Transverse colon (tissue), 4 donors: ENCODE measurements around the gene CAMKK1. TPM values are rescaled to one million over a fixed set of nuclear protein-coding genes. Genes with fewer than 3 reads are reported as not detected.
A peak's percentile ranks its signal among the peaks of the same experiment; 100 is the strongest.

Source experiments
- DNase-seq: peaks from one replicate; pipeline ENCODE4 v3.0.0-alpha.2; 2019
- H3K27ac ChIP-seq, 4 donors: fragments of 200-600 bp; sonication (generic); 2 replicates each; pipeline ENCODE4 v1.5.1; 2016 to 2018; ENCODE audit warnings: inconsistent platforms in 4 of 4
- H3K27me3 ChIP-seq: fragments of 200-600 bp; sonication (generic); 2 replicates; pipeline ENCODE4 v1.5.1; 2017; ENCODE audit warnings: inconsistent platforms
- H3K36me3 ChIP-seq, 4 donors: fragments of 200-600 bp; sonication (generic); 2 replicates each; pipeline ENCODE4 v1.5.1; 2017 to 2019; ENCODE audit warnings: inconsistent platforms in 4 of 4
- H3K4me1 ChIP-seq, 4 donors: fragments of 200-600 bp; sonication (generic); 2 replicates each; pipeline ENCODE4 v1.5.1; 2017 to 2020; ENCODE audit warnings: inconsistent platforms in 4 of 4
- H3K4me3 ChIP-seq, 4 donors: fragments of 200-600 bp; sonication (generic); 1 replicate in 1 of 4; 2 replicates in 3 of 4; pipeline versions ENCODE4 v1.5.1 to v1.6.1; 2017 to 2019; ENCODE audit warnings: inconsistent platforms in 4 of 4
- H3K9me3 ChIP-seq, 2 donors: fragments of 200-600 bp; sonication (generic); 2 replicates each; pipeline ENCODE4 v1.5.1; 2017 to 2019; ENCODE audit warnings: inconsistent platforms in 2 of 2
- CTCF ChIP-seq, 5 experiments: fragments of 200-600 bp in 3 of 5; fragments of 450-650 bp in 2 of 5; sonication (generic) in 3 of 5; IDR thresholded peaks; 1 replicate in 2 of 5; 2 replicates in 3 of 5; pipeline ENCODE4 v1.5.1; 2016 to 2017; ENCODE audit warnings: antibody characterized with exemption in 5 of 5, inconsistent platforms in 3 of 5, mild to moderate bottlenecking in 2 of 5, moderate library complexity in 1 of 5
- EP300 ChIP-seq: sonication (generic); formaldehyde crosslinking; IDR thresholded peaks from one replicate; pipeline ENCODE4 v1.6.1; 2017; ENCODE audit warnings: antibody characterized with exemption, low read depth
- POLR2A ChIP-seq: fragments of 450-650 bp; IDR thresholded peaks from one replicate; pipeline ENCODE4 v1.6.1; 2016; ENCODE audit warnings: antibody characterized with exemption, mild to moderate bottlenecking, moderate library complexity
- POLR2AphosphoS5 ChIP-seq, 3 donors: sonication (generic); formaldehyde crosslinking; IDR thresholded peaks; one replicate each; pipeline ENCODE4 v1.6.1; 2016; ENCODE audit warnings: antibody characterized with exemption in 3 of 3
- WGBS, 2 donors: methylation state at CpG; one replicate each; pipeline ENCODE4 v1.1.5; 2018; ENCODE audit warnings: low coverage in 1 of 2; 5-methylcytosine and 5-hydroxymethylcytosine counted together
- in situ Hi-C, 4 donors: fragments of 200-750 bp; cut with MboI; loops; one replicate each; pipeline versions ENCODE4 v1.15.0 to v1.15.1; 2017; ENCODE audit warnings: low sequenced_read_pairs in 3 of 4, low pct_ligation_motif_present in 1 of 4, low pct_unique_long_range_greater_than_20kb in 1 of 4
- intact Hi-C: fragments of 100-400 bp; cut with DNase I; formaldehyde crosslinking; loops from one replicate; pipeline ENCODE4 v1.15.1; 2023; ENCODE audit warnings: low total_unique reads
- total RNA-seq, 4 donors: library from RNA; depleted of rRNA; stranded (reverse); fragments of >200 nt; gene quantifications; one replicate each; pipeline ENCODE4 v1.1.0, GENCODE V29; 2016

The CAMKK1 gene
- total RNA-seq, 4 donors from 2014 or later = 2.9 to 31.0 (median 5.0) TPM

DNA sequence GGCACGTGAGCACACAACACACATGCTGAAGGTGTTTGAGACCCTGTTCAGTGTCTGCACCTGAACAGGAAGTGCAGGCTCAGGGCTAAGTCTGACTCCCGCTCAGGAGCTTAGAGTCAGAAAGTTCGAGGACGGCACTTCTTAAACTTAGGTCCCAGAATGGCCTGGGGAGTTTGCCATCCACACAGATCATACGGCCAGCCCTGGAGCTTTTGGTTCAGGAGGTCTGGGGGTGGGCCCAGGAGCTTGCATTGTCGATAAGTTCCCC is 4.0 kb upstream of the CAMKK1 start:
- H3K36me3 ChIP-seq = no peaks in the 10 kb centered on the region
- 93% methylated on average over 6 of the region's 6 CpGs; no CpG with 5 or more reads in 1 of the 2 donors for WGBS, 2 donors
- no peak for DNase-seq
- H3K4me3 ChIP-seq = no peak overlapping the region
- no peak overlapping the region for H3K27ac ChIP-seq
- intact Hi-C loops (no loop called here), in situ Hi-C loops (no loop called here)
- no peak for TF ChIP-seq POLR2A
- TF ChIP-seq EP300 = no peak
- TF ChIP-seq CTCF (IDR thresholded peaks at IDR 0.05) = no peak
- TF ChIP-seq POLR2AphosphoS5 (IDR thresholded peaks at IDR 0.05) = no peak
- H3K9me3 ChIP-seq = no peaks in the 10 kb centered on the region
- H3K27me3 ChIP-seq = no peaks in the 10 kb centered on the region
- H3K4me1 ChIP-seq = peaks cover 21 to 35% (median 31%) of the 10 kb centered on the region in 4 donors

DNA sequence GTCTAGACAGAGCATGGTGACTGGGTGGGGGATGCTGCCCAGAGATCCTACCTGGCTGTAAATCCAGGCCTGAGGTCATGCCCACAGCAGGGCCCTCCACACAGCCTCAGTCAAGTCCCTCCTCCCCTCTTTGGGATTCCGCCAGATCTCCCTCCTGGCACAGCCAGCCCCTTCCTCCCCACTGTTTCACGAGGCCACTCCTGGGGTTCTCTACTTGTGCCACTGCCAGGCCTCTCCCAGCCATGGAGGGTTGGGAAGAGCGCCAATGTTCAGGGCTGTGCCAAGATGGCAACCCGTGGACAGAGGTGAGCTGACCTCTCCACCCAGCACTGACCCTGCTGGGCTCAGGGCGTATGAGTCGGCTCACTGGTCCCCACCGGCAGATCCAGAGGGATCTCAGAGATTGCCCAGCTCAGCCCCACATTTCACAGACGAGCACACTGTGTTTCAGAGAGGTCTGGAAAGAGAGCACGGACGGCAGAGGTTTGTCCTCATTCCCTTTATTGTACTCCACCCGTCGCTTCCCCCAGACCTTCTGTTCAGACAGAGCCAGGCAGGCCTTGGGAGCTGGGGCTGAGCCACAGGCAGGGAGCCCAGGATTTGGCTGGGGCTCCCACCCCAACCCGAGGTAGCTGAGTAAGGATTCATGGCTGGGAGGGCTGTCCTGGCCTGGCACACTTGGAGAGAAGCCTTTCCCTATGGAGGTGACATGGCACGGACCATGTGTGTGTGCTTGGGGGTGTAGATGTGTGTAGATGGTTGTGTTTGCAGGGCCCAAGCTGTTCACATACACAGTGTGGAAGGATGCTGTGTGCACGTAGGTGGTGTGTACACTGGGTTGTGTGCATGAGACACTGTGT is 3.5 kb upstream of the CAMKK1 start:
- no peaks in the 10 kb centered on the region for H3K27me3 ChIP-seq
- H3K36me3 ChIP-seq = no peaks in the 10 kb centered on the region
- no peak overlapping the region for H3K4me3 ChIP-seq
- intact Hi-C loops = no loop called here
- WGBS, 2 donors = 71% methylated on average over 15 of the region's 15 CpGs; no CpG with 5 or more reads in 1 of the 2 donors
- no peaks in the 10 kb centered on the region for H3K9me3 ChIP-seq
- peak overlapping the region in 2 of 4 donors; percentile 86 to 93 for H3K27ac ChIP-seq
- peaks cover 23 to 41% (median 37%) of the 10 kb centered on the region in 4 donors for H3K4me1 ChIP-seq
- in situ Hi-C loops = no loop called here
- no peak for DNase-seq
- no peak for TF ChIP-seq CTCF (IDR thresholded peaks at IDR 0.05)

- peaks cover 24 to 50% (median 46%) of the 10 kb centered on the region in 4 donors for H3K4me1 ChIP-seq
- H3K36me3 ChIP-seq = no peaks in the 10 kb centered on the region
- no peaks in the 10 kb centered on the region for H3K9me3 ChIP-seq
- in situ Hi-C loops = no loop called here
- TF ChIP-seq EP300 (no peak), CTCF (IDR thresholded peaks at IDR 0.05) (no peak), POLR2AphosphoS5 (IDR thresholded peaks at IDR 0.05) (no peak), POLR2A (no peak)
- intact Hi-C loops = no loop called here
- H3K27ac ChIP-seq = peak overlapping the region; percentile 86 to 93 (median 90)
- H3K27me3 ChIP-seq = no peaks in the 10 kb centered on the region
- H3K4me3 ChIP-seq = no peak overlapping the region
- 96% methylated on average over 3 of the region's 3 CpGs; no CpG with 5 or more reads in 1 of the 2 donors for WGBS, 2 donors
- DNase-seq = no peak
Measured at GRCh38 chr17:3895354-3895753, 2.5 kb upstream of the CAMKK1 start.

DNA sequence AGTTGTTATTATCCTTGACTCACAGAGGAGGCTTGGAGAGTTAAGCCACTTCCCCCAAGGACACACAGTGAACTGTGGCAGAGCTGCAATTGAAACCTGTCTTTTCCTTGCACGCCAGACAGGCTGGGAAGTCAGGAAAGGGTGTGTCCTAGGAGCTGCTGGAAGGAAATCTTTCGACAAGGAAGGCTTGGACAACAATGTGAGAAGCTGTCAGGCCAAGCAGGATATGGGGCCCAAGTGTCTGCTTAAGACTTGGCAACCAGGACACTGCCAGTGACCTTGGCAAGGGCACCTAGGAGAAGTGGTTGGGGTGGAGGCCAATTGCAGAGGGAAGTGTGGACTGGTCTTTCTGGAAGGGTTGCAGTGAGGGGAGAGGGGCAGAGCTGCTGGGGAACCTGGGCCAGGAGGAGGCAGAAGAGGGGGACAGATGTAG is 2.1 kb upstream of the CAMKK1 start:
- DNase-seq = peak; percentile 71
- intact Hi-C loops (no loop called here), in situ Hi-C loops (no loop called here)
- no peak overlapping the region for H3K4me3 ChIP-seq
- TF ChIP-seq POLR2A (peak; percentile 55), POLR2AphosphoS5 (IDR thresholded peaks at IDR 0.05) (peak; percentile 42 to 71 (median 47)), CTCF (IDR thresholded peaks at IDR 0.05) (no peak), EP300 (no peak)
- WGBS, 2 donors = 43 to 55% methylated on average over 2 of the region's 2 CpGs
- H3K27ac ChIP-seq = peak overlapping the region; percentile 86 to 93 (median 90)
- H3K4me1 ChIP-seq = peaks cover 28 to 54% (median 49%) of the 10 kb centered on the region in 4 donors
- no peaks in the 10 kb centered on the region for H3K36me3 ChIP-seq
- H3K27me3 ChIP-seq = no peaks in the 10 kb centered on the region
- H3K9me3 ChIP-seq = no peaks in the 10 kb centered on the region
